ENCODE measurements around the gene TTI1.

The TTI1 gene

DNA sequence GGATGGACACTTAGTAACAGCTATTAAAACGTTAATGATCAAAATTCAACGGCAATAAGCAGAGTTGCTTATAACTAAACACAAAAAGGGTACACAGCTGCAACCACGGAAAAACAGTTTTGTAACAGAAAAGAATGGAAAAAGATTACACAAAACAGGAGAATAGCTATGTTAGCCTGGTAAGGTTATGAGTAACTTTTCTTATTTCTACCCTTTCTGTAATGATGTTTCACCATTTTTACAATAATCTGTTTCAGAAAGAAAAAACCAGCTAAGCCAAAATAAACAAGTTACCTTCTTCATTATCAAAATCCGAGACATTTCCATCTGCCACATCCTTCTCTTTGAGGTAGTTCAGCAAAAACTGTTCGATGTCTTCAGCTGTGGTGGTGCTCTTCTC, 27.4 kb downstream of the TTI1 start:
- no peak for DNase-seq (ENCODE audit: low read depth)
- TF ChIP-seq CTCF (IDR thresholded peaks at IDR 0.05; ENCODE audit: insufficient read depth, low read depth, low read length, missing control alignments), result no peak
- no peak overlapping the region for H3K4me3 ChIP-seq (ENCODE audit: low read length)

DNA sequence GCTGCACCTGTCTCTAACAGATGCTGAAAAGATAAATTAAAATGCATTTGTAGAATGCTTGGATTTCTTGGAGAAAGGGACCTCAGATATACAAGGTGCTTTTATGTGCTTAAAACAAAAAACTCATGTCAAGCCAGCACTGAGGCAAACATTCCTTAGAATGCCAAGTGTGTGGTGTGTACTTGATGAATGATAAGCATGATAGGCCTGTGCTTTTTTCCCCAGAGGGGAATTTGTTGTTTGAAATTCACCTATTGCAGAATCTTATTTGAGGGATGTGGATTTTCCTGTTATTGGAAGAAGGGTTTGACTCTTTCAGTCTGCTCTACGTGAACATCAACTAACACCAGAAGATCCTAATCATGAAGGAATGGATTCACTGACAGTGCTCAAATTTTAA, 28.8 kb downstream of the TTI1 start:
- DNase-seq (ENCODE audit: low read depth), result no peak
- no peak for TF ChIP-seq CTCF (IDR thresholded peaks at IDR 0.05; ENCODE audit: insufficient read depth, low read depth, low read length, missing control alignments)
- no peak overlapping the region for H3K4me3 ChIP-seq (ENCODE audit: low read length)

DNA sequence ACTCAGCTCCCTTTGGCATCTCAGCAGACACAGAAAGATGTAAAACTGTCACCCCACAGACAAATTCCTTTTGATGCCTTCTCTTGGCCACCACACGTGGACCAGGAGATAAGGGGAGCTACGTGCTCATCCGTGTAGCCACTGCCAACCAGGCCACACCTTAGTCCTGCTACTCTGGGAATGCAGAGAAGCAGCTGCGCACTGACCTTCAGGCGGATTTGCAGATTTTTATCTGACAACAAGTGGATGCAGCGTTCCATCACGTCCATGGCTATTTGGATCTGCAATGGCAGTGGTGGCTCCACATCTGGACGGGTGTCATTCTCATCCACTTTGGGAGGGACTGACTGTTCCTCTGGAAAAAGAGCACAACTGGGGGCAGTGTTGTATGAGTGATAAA, 30.8 kb downstream of the TTI1 start:
- TF ChIP-seq CTCF (IDR thresholded peaks at IDR 0.05; ENCODE audit: insufficient read depth, low read depth, low read length, missing control alignments), result no peak
- H3K4me3 ChIP-seq (ENCODE audit: low read length), result no peak overlapping the region
- DNase-seq (ENCODE audit: low read depth), result no peak

DNA sequence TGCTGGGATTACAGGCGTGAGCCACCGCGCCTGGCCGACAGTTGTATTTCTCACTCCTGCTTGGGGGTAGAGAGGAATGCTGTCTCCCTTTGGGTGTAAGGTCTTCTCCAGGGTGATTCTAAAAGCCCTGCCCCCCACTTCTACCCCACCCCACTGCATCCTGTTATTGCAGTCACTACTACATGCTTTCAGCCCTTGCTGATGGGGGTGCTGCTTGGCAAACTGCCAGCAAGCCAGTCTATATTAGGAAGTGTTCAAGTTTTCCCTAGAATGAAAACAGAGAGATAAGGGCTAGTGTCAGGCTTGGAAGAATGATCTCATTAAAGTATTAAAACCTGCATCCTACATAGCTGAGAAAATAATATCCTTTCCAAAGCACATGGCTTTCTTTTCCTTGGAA, 31.3 kb downstream of the TTI1 start:
- no peak overlapping the region for H3K4me3 ChIP-seq (ENCODE audit: low read length)
- no peak for TF ChIP-seq CTCF (IDR thresholded peaks at IDR 0.05; ENCODE audit: insufficient read depth, low read depth, low read length, missing control alignments)
- DNase-seq (ENCODE audit: low read depth), result no peak

DNA sequence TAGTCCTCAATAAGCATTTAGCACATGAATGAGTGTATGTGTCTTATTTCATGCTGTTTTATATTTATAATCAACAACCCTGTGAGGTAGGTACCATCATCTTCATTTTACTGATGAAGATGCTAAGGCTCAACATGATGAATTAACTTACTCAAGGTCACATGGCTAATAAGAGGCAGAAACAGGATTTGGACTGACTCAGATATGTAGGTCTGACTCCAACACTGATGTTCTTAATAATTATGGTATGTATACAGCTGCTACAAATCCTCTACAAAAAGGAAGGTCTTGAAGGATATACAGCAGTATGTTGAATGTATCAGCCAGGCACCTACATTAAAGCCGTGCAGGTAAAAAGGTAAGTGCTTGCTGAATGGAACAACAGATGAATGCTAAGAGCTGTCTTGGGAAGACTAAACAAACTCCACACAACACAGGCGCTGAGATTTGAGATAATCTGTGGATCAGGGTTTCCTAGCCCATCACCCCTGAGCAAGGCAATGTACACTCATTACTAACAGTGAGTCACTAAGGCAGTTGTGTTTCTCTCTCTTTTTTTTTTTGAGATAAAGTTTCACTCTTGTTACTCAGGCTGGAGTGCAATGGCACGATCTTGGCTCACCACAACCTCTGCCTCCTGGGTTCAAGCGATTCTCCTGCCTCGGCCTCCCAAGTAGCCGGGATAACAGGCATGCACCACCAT, 31.9 kb downstream of the TTI1 start:
- peak; percentile 78 for DNase-seq (ENCODE audit: low read depth)
- H3K4me3 ChIP-seq (ENCODE audit: low read length), result no peak overlapping the region
- no peak for TF ChIP-seq CTCF (IDR thresholded peaks at IDR 0.05; ENCODE audit: insufficient read depth, low read depth, low read length, missing control alignments)

DNA sequence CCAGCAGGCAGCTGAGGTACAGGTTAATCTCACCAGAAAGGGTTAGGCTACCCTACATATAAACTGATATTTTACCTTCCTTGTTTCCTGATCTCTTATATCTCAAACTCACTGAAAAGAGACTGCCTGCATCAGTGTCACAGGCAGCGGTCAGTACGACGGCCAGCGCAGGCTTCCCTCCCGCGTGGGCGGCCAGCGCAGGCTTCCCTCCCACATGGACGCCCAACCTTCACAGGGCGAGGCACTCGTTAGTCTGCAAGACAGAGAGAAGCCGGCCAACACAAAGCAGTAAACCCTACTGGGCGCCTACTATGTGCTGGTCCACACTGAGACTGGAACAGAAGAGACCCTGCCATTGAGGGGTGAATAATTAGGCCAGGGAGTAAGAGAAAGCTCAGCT, 33.0 kb downstream of the TTI1 start:
- no peak for TF ChIP-seq CTCF (IDR thresholded peaks at IDR 0.05; ENCODE audit: insufficient read depth, low read depth, low read length, missing control alignments)
- DNase-seq (ENCODE audit: low read depth), result no peak
- no peak overlapping the region for H3K4me3 ChIP-seq (ENCODE audit: low read length)

Data from epithelial cell of esophagus (primary cell).